Stimulated activated CD4-positive, alpha-beta T cell treated with anti-CD3 and anti-CD28 coated beads, Interleukin-4, amount 100 ng/mL, for 1 hour (primary cell): Measurements from ENCODE around the gene BRD7.

ENCODE experiments used
- DNase-seq: peaks from one replicate; pipeline ENCODE4 v3.0.0-alpha.2; 2020

BRD7 gene

GRCh38 chr16:50388496-50388895 lies 19.7 kb upstream of the BRD7 start:
- no peak for DNase-seq

GRCh38 chr16:50386774-50387173 lies 18.0 kb upstream of the BRD7 start:
- no peak for DNase-seq

- no peak for DNase-seq
These were observed 17.4 kb upstream of the BRD7 start for GRCh38 chr16:50386139-50386538.

GRCh38 chr16:50384500-50385135 lies 15.8 kb upstream of the BRD7 start:
- no peak for DNase-seq

- no peak for DNase-seq
These were observed 13.1 kb upstream of the BRD7 start for GRCh38 chr16:50381679-50382440.

- DNase-seq = no peak
These were observed 9.6 kb upstream of the BRD7 start for GRCh38 chr16:50378417-50378816.

GRCh38 chr16:50377001-50377400 lies 8.2 kb upstream of the BRD7 start:
- DNase-seq = no peak

GRCh38 chr16:50373780-50374179 lies 5.0 kb upstream of the BRD7 start:
- DNase-seq = no peak

- DNase-seq = no peak
These were observed 4.5 kb upstream of the BRD7 start for GRCh38 chr16:50373345-50373701.

- DNase-seq = no peak
These were observed 4.0 kb upstream of the BRD7 start for GRCh38 chr16:50372611-50373344.

- DNase-seq = no peak
These were observed 3.3 kb upstream of the BRD7 start for GRCh38 chr16:50371936-50372595.

GRCh38 chr16:50371036-50371716 lies 2.4 kb upstream of the BRD7 start:
- DNase-seq = no peak

- DNase-seq = no peak
These were observed 481 bp upstream of the BRD7 start for GRCh38 chr16:50369133-50369804.

GRCh38 chr16:50367777-50368409 lies 895 bp downstream of the BRD7 start:
- DNase-seq = no peak

- no peak for DNase-seq
These were observed 2.8 kb downstream of the BRD7 start for GRCh38 chr16:50365791-50366575.

- DNase-seq = no peak
These were observed 5.1 kb downstream of the BRD7 start for GRCh38 chr16:50363656-50364055.

- DNase-seq = no peak
These were observed 8.0 kb downstream of the BRD7 start for GRCh38 chr16:50360779-50361178.

GRCh38 chr16:50360033-50360778 lies 8.6 kb downstream of the BRD7 start:
- DNase-seq = no peak

- no peak for DNase-seq
These were observed 9.2 kb downstream of the BRD7 start for GRCh38 chr16:50359626-50360025.
